ENCODE results near the gene GCSAM. TPM values are rescaled to one million over a fixed set of nuclear protein-coding genes. Genes with fewer than 3 reads are reported as not detected.

Gene GCSAM, protein sequence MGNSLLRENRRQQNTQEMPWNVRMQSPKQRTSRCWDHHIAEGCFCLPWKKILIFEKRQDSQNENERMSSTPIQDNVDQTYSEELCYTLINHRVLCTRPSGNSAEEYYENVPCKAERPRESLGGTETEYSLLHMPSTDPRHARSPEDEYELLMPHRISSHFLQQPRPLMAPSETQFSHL
- not detected in 2 replicates for total RNA-seq
- long read RNA-seq, result 0 reads

- Mint-ChIP-seq H3K27me3 (ENCODE audit: unreplicated experiment) (peaks cover 14% of the 10 kb centered on the region), H3K9me3 (ENCODE audit: unreplicated experiment) (no peaks in the 10 kb centered on the region), H3K36me3 (ENCODE audit: unreplicated experiment) (no peaks in the 10 kb centered on the region), H3K27ac (ENCODE audit: unreplicated experiment) (no peak within 1 kb of the TSS), H3K4me3 (ENCODE audit: unreplicated experiment) (no peak within 1 kb of the TSS), H3K4me1 (ENCODE audit: unreplicated experiment) (peaks cover 2% of the 10 kb centered on the region)
- no peak for DNase-seq (ENCODE audit: extremely low spot score, unreplicated experiment)
- TF ChIP-seq, protein P1, sequence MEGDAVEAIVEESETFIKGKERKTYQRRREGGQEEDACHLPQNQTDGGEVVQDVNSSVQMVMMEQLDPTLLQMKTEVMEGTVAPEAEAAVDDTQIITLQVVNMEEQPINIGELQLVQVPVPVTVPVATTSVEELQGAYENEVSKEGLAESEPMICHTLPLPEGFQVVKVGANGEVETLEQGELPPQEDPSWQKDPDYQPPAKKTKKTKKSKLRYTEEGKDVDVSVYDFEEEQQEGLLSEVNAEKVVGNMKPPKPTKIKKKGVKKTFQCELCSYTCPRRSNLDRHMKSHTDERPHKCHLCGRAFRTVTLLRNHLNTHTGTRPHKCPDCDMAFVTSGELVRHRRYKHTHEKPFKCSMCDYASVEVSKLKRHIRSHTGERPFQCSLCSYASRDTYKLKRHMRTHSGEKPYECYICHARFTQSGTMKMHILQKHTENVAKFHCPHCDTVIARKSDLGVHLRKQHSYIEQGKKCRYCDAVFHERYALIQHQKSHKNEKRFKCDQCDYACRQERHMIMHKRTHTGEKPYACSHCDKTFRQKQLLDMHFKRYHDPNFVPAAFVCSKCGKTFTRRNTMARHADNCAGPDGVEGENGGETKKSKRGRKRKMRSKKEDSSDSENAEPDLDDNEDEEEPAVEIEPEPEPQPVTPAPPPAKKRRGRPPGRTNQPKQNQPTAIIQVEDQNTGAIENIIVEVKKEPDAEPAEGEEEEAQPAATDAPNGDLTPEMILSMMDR (IDR thresholded peaks at IDR 0.05), result no peak
Observed at GRCh38 chr3:112132975-112133448, at the start of gene GCSAM. Gene GCSAM, minus strand, starts transcription at chr3:112133248. Its CDS starts 128 bp downstream, at chr3:112133120.

DNA sequence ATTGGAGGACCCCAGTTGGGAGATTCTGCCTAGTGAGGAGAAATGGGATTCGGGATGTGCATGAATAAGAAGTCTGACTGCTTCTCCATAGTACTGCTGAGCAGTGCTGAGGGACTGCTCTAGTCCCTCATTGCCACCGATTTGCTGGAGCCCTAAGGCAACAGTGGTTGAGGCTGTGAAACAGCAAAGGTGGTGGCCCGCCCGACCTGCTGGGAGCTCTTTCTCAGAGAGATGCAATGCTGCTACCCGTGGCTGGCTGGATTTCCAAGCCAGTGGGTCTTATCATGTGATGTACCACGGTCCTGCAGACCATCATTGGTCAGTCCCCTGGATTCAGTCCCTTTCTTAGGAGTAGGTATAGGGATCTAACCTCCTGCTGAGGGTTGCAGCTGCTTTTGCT, 42.6 kb upstream of the GCSAM start:
- TF ChIP-seq, protein P1 (IDR thresholded peaks at IDR 0.05), result no peak
- no peak overlapping the region for H3K4me3 Mint-ChIP-seq (ENCODE audit: unreplicated experiment)
- H3K27me3 Mint-ChIP-seq (ENCODE audit: unreplicated experiment), result peaks cover 19% of the 10 kb centered on the region
- no peaks in the 10 kb centered on the region for H3K36me3 Mint-ChIP-seq (ENCODE audit: unreplicated experiment)
- no peaks in the 10 kb centered on the region for H3K9me3 Mint-ChIP-seq (ENCODE audit: unreplicated experiment)
- DNase-seq (ENCODE audit: extremely low spot score, unreplicated experiment), result no peak
- no peaks in the 10 kb centered on the region for H3K4me1 Mint-ChIP-seq (ENCODE audit: unreplicated experiment)
- no peak overlapping the region for H3K27ac Mint-ChIP-seq (ENCODE audit: unreplicated experiment)

GRCh38 chr3:112175037-112175436, 42.0 kb upstream of the GCSAM start:
- H3K36me3 Mint-ChIP-seq (ENCODE audit: unreplicated experiment), result no peaks in the 10 kb centered on the region
- H3K4me1 Mint-ChIP-seq (ENCODE audit: unreplicated experiment), result no peaks in the 10 kb centered on the region
- H3K27ac Mint-ChIP-seq (ENCODE audit: unreplicated experiment), result no peak overlapping the region
- H3K27me3 Mint-ChIP-seq (ENCODE audit: unreplicated experiment), result peaks cover 23% of the 10 kb centered on the region
- H3K9me3 Mint-ChIP-seq (ENCODE audit: unreplicated experiment), result no peaks in the 10 kb centered on the region
- no peak overlapping the region for H3K4me3 Mint-ChIP-seq (ENCODE audit: unreplicated experiment)
- DNase-seq (ENCODE audit: extremely low spot score, unreplicated experiment), result no peak
- TF ChIP-seq, protein P1 (IDR thresholded peaks at IDR 0.05), result no peak

DNA sequence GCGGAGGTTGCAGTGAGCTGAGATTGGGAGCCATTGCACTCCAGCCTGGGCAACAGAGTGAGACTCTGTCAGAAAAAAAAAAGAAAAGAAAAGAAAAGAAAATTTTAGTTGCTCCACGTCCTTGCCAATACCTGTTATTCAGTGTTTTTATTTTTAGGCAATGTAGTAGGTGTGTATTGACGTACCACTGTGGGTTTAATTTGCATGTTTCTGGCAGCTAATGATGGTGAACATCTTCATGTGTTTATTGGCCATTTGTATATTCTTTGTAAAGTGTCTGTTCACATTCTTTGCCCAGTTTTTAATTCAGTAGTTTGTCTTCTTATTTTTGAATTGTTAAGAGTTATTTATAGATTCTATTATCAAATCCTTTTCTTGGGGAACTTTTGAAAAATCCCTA, 38.1 kb upstream of the GCSAM start:
- Mint-ChIP-seq H3K4me1 (ENCODE audit: unreplicated experiment) (no peaks in the 10 kb centered on the region), H3K9me3 (ENCODE audit: unreplicated experiment) (no peaks in the 10 kb centered on the region), H3K4me3 (ENCODE audit: unreplicated experiment) (no peak overlapping the region), H3K27me3 (ENCODE audit: unreplicated experiment) (peaks cover 30% of the 10 kb centered on the region), H3K27ac (ENCODE audit: unreplicated experiment) (no peak overlapping the region), H3K36me3 (ENCODE audit: unreplicated experiment) (no peaks in the 10 kb centered on the region)
- TF ChIP-seq, protein P1 (IDR thresholded peaks at IDR 0.05), result no peak
- DNase-seq (ENCODE audit: extremely low spot score, unreplicated experiment), result no peak

GRCh38 chr3:112170046-112170445, 37.0 kb upstream of the GCSAM start:
- H3K9me3 Mint-ChIP-seq (ENCODE audit: unreplicated experiment), result peaks cover 2% of the 10 kb centered on the region
- DNase-seq (ENCODE audit: extremely low spot score, unreplicated experiment), result no peak
- H3K27me3 Mint-ChIP-seq (ENCODE audit: unreplicated experiment), result peaks cover 30% of the 10 kb centered on the region
- H3K36me3 Mint-ChIP-seq (ENCODE audit: unreplicated experiment), result no peaks in the 10 kb centered on the region
- H3K4me3 Mint-ChIP-seq (ENCODE audit: unreplicated experiment), result no peak overlapping the region
- no peaks in the 10 kb centered on the region for H3K4me1 Mint-ChIP-seq (ENCODE audit: unreplicated experiment)
- TF ChIP-seq, protein P1 (IDR thresholded peaks at IDR 0.05), result no peak
- no peak overlapping the region for H3K27ac Mint-ChIP-seq (ENCODE audit: unreplicated experiment)
